Endothelial cell of umbilical vein (primary cell): ENCODE measurements around the gene TIFAB.

Experiments
- EZH2 ChIP-seq: IDR thresholded peaks from 2 replicates; pipeline ENCODE4 v1.6.1; 2012; ENCODE audit warnings: borderline replicate concordance, low read depth, mild to moderate bottlenecking, moderate library complexity, low read length, inconsistent platforms; ENCODE audit not compliant: severe bottlenecking
- GATA2 ChIP-seq: IDR thresholded peaks from 2 replicates; pipeline ENCODE4 v1.7.0; 2011; ENCODE audit warnings: low read depth, mild to moderate bottlenecking, moderate library complexity, mixed read lengths, low read length; ENCODE audit not compliant: insufficient read length, insufficient read depth
- JUN ChIP-seq: IDR thresholded peaks from 2 replicates; pipeline ENCODE4 v1.6.1; 2011; ENCODE audit warnings: borderline replicate concordance, low read depth; ENCODE audit not compliant: insufficient read length, insufficient read depth
- MYC ChIP-seq: IDR thresholded peaks from one replicate; pipeline ENCODE4 v1.6.1; 2011; ENCODE audit warnings: mild to moderate bottlenecking, low read depth, low read length
- POLR2A ChIP-seq: IDR thresholded peaks from 2 replicates; pipeline ENCODE4 v1.6.1; 2012; ENCODE audit warnings: low read depth, mild to moderate bottlenecking, control low read depth, low read length
- POLR2AphosphoS5 ChIP-seq: IDR thresholded peaks from 2 replicates; pipeline ENCODE4 v1.6.1; 2012; ENCODE audit warnings: low read depth, mild to moderate bottlenecking, control low read depth, low read length, moderate library complexity; ENCODE audit not compliant: insufficient read depth
- TF ChIP-seq, protein P1 (sequence below), 2 donors: IDR thresholded peaks; 1 replicate in 1 of 2; 2 replicates in 1 of 2; pipeline ENCODE4 v1.5.1; 2011; ENCODE audit warnings: low read length in 2 of 2, mild to moderate bottlenecking in 2 of 2, moderate library complexity in 2 of 2, control low read depth in 1 of 2, inconsistent platforms in 1 of 2, low read depth in 1 of 2; ENCODE audit not compliant: insufficient read depth in 1 of 2; ENCODE audit errors: extremely low read depth in 1 of 2
- TF ChIP-seq, protein P2 (sequence below): IDR thresholded peaks from 2 replicates; pipeline ENCODE4 v1.6.1; 2011; ENCODE audit not compliant: insufficient read depth, insufficient read length

DNA sequence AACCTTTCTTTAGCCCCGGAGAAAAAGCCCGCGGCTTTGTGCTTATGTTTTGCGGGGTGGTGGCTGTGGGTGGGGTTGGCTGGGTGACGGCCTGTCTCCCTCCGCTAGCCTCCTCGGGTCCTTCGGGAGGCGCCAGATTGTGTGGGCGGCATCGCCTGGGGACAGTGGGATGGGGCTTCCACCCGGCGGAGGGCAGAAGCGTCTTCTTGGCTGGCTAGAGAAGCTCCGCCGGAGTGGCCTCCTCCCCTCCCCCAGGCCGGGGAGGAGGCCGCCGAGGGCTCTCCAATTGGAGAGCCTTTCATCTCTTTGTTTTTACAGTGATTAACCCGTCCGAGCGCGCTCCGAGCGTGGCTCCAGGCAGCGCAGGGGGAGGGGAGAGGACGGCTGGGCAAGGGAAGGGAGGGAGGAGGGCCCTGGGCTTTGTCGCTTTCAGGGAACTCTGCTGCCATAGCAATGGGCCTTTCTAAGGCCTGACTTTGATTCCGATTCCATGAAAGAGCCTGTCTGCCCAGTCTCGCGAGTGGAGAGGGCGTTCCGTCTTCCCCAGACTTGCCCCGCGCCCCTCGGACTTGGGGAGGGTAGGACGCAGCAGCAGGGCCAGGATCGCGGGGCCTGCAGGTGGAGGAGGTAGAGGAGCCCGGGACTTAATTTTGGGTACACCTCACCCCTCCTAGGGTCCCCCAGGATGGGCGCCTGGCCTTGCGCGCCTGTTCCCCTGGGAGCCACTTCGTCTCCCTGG, 36.7 kb upstream of the TIFAB start:
- TF ChIP-seq JUN (no peak), POLR2AphosphoS5 (no peak), POLR2A (no peak), EZH2 (peak; percentile 16), MYC (no peak), GATA2 (no peak)
- TF ChIP-seq, protein P1, sequence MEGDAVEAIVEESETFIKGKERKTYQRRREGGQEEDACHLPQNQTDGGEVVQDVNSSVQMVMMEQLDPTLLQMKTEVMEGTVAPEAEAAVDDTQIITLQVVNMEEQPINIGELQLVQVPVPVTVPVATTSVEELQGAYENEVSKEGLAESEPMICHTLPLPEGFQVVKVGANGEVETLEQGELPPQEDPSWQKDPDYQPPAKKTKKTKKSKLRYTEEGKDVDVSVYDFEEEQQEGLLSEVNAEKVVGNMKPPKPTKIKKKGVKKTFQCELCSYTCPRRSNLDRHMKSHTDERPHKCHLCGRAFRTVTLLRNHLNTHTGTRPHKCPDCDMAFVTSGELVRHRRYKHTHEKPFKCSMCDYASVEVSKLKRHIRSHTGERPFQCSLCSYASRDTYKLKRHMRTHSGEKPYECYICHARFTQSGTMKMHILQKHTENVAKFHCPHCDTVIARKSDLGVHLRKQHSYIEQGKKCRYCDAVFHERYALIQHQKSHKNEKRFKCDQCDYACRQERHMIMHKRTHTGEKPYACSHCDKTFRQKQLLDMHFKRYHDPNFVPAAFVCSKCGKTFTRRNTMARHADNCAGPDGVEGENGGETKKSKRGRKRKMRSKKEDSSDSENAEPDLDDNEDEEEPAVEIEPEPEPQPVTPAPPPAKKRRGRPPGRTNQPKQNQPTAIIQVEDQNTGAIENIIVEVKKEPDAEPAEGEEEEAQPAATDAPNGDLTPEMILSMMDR (IDR thresholded peaks at IDR 0.05; ENCODE audit: extremely low read depth in 1 of 2, insufficient read depth in 1 of 2, low read depth in 1 of 2, low read length in 2 of 2): no peak
- TF ChIP-seq, protein P2, sequence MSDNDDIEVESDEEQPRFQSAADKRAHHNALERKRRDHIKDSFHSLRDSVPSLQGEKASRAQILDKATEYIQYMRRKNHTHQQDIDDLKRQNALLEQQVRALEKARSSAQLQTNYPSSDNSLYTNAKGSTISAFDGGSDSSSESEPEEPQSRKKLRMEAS: no peak
